NCI-H345 treated with DMSO at 0.1 percent for 48 hours (cell line): ENCODE data around the gene FAM78B.

Source experiments
- DNase-seq: peaks from one replicate; lab custom pipeline; 2025; ENCODE audit not compliant: unreplicated experiment; lab: John Stamatoyannopoulos, UW

FAM78B gene

DNA sequence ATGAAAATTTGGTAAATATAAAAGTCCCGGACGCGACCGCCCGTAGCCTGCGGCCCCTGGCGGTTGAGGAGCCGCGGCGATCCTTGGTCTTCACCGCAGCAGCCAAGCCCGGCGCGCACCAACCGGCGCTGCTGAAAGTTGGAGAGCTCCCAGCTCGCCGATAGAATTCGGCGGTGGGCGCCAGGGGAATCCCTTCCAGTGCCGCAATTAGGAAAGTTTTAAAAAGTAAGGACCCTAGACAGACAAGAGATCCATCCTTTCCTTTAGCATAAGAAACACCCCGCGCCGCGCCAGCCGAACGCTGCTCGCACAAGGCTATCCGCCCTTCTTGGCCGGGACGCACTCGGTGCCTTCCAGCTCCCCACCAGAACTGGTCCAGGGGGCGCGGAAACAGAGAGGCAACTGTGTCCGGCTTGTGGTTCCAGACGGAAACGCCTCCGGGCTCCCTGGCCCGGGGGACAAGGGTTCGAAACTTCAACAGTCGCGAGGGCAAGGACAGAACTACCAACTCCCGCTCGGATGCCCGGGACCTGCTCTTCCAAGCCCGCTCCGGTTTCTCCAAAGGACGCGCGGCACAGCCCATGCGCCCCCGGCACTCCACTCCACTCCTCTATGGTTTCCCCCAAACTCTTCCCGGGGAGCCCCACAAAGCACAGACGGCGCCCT is 1.7 kb downstream of the FAM78B start:
- no peak for DNase-seq

- no peak for DNase-seq
Observed at GRCh38 chr1:166164646-166164994, 2.2 kb downstream of the FAM78B start.

GRCh38 chr1:166159656-166160055 is 7.1 kb downstream of the FAM78B start:
- DNase-seq = no peak

GRCh38 chr1:166156674-166157073 is 10.1 kb downstream of the FAM78B start:
- no peak for DNase-seq

DNA sequence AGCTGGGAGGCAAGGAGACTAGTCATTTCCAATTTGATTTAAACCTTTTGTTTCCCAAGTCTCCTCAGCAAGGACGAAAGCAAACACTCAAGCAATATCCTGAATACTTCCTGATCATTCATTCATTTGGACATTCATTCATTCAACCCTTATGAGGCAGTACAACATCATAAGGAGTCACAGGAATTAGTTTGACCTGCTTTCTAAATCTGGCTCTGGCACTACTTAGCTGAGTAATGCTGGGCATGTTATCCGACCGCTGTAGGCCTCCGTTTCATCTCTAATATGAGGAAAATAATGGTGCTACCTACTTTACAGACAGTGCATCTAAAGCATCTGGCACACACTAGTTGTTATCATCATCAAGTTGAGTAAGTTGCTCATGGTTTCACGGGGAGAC is 11.7 kb downstream of the FAM78B start:
- DNase-seq = no peak

- DNase-seq = no peak
Observed at GRCh38 chr1:166153525-166154314, 13.1 kb downstream of the FAM78B start.

DNA sequence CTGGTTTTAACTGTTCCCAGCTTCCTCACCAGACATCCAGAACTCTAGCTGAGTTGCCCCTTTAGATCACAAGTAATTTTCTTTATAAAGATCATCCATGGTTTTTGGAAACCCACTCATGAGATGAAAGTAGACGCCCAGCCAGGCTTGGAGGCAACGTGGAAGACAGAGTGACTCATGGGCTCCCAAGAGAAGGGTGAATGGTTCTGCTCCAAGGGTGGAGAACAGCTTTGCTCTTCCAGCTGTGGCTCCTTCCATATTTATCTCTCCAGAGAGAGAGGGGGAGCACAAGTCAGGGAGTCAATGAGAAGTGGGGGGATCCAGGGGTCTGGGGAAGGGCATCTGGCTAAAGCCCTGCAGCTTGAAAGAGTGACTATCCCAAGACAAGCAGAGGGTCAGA is 13.8 kb downstream of the FAM78B start:
- no peak for DNase-seq

DNA sequence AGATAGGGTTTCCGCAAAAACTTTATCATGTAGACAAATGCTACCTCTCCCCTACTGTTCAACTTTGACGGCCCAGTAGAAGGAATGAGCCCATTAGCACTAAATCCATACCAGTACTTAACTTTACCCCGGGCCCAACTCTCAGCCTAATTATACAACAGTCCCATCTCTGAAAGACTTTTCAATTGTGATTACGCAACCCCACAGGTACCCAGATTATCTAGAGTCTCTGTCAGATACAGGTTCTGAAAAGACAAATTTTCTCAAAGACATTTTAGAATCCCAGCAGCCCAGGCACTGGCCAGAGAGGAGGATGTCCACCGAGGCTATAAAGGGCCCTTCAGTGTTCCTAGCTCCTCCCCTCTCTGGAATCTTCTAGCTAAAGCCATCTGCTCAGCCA is 15.0 kb downstream of the FAM78B start:
- no peak for DNase-seq

- DNase-seq = no peak
Observed at GRCh38 chr1:166145499-166145898, 21.3 kb downstream of the FAM78B start.

GRCh38 chr1:166141969-166142368 is 24.8 kb downstream of the FAM78B start:
- DNase-seq = no peak

GRCh38 chr1:166140251-166140650 is 26.6 kb downstream of the FAM78B start:
- no peak for DNase-seq

- no peak for DNase-seq
Observed at GRCh38 chr1:166139735-166140134, 27.1 kb downstream of the FAM78B start.

GRCh38 chr1:166136699-166137401 is 30.0 kb downstream of the FAM78B start:
- DNase-seq = no peak

- no peak for DNase-seq
Observed at GRCh38 chr1:166136222-166136621, 30.6 kb downstream of the FAM78B start.

GRCh38 chr1:166133857-166134256 is 32.9 kb downstream of the FAM78B start:
- no peak for DNase-seq

- no peak for DNase-seq
Observed at GRCh38 chr1:166133276-166133841, 33.4 kb downstream of the FAM78B start.

GRCh38 chr1:166132496-166132895 is 34.3 kb downstream of the FAM78B start:
- DNase-seq = no peak

- DNase-seq = peak; percentile 76
Observed at GRCh38 chr1:166129006-166129405, 37.8 kb downstream of the FAM78B start.

DNA sequence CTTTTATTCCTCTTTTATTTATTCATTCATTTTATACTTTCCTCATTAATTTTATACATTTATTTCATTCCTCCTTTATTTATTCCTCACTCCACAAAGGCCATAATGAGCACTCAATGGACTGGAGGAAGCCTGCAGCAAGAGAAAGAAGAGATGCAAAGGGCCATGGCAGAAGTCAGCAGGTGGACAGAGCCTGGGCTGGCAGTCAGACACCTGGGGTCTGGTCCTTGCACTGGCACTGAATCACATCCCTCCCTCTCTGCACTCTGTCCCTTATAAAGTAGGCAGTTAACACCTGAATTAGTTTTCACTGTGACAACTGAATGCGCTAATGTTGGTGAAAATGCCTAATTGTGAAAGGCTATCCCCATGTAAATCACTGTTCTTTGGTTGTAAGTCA is 38.6 kb downstream of the FAM78B start:
- no peak for DNase-seq

GRCh38 chr1:166127003-166127402 is 39.8 kb downstream of the FAM78B start:
- no peak for DNase-seq

DNA sequence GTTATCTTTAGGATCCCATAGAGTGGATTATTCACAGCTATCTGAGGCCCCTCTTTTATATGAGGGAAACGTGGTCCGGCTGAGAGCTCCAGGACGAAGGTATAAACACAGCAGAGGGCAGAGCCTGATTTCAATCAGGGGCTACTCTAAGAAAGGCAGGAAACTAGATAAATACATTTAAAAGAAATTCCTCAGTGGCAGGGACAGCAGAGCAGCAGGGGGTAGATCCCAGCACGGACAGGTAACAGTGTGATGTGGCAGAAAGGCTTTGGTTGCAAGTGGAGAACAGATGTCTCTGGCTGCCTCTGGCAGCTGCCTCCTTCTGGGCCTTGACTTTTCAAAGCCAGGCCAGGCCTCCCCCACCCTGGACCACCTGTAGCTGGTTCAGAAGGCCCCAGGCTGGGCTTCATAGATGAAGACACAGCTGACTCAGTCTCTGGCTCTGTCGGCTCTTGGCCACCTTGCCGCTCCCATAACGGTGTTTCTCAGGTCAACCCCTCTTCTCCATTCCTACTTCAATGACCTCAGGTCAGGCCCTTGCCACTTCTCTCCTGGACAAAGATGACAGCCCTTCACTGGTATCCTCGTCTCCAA is 43.8 kb downstream of the FAM78B start:
- no peak for DNase-seq
